ENCODE data around the gene USP26.

- TF ChIP-seq, protein P1, sequence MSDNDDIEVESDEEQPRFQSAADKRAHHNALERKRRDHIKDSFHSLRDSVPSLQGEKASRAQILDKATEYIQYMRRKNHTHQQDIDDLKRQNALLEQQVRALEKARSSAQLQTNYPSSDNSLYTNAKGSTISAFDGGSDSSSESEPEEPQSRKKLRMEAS (IDR thresholded peaks at IDR 0.05; ENCODE audit: low read depth, low read length), result no peak
- TF ChIP-seq CTCF (IDR thresholded peaks at IDR 0.05; ENCODE audit: low read depth, low read length), result no peak
These were observed 50.3 kb downstream of the USP26 start for GRCh38 chrX:133046601-133047000.

Measured in NB4 (cell line).